ENCODE results near the gene CRB3.
"Not testable (repeated sequence)": the region's sequence is repeated elsewhere in the genome, so short reads cannot be mapped to it uniquely, and the experiment has no call there.

Gene CRB3, protein sequence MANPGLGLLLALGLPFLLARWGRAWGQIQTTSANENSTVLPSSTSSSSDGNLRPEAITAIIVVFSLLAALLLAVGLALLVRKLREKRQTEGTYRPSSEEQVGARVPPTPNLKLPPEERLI

DNA sequence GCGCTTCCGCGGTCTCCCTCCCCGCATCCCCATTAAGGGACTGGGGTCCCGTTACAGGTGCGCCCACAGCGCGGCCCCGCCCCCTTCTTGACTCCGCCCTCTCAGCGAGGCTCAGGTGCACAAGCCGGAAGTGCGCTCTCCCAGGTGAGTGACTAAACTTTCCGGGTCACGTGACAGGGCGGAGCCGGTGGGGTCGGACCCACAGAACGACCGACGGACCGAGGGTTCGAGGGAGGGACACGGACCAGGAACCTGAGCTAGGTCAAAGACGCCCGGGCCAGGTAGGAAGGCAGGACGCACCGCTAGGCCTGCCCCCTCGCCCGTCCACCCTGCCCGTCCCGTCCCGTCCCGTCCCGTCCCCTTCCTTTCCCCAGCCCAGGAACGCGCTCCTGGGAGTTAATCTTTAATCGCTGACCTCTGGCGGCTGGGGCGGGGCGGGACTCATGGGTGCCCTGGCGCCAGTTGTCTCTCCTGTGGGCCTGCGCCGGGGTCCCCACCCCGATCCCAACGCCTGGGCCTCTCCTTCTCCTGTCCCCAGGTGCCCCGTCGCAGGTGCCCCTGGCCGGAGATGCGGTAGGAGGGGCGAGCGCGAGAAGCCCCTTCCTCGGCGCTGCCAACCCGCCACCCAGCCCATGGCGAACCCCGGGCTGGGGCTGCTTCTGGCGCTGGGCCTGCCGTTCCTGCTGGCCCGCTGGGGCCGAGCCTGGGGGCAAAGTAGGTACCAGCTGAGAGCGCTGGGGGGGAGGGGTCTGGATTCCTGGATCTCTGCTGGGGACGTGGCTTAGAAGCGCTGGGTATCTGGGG is at the start of gene CRB3:
CRB3 (plus strand) TSS at position 202 of the 804 bp plus-strand sequence; CDS start at position 633, 431 bp downstream.
- in situ Hi-C loops (cut with HindIII; ENCODE audit: low sequenced_read_pairs): loop anchor here (10.0 kb wide), 1 partner anchor 371 kb away; no protein-coding TSS in a partner anchor

DNA sequence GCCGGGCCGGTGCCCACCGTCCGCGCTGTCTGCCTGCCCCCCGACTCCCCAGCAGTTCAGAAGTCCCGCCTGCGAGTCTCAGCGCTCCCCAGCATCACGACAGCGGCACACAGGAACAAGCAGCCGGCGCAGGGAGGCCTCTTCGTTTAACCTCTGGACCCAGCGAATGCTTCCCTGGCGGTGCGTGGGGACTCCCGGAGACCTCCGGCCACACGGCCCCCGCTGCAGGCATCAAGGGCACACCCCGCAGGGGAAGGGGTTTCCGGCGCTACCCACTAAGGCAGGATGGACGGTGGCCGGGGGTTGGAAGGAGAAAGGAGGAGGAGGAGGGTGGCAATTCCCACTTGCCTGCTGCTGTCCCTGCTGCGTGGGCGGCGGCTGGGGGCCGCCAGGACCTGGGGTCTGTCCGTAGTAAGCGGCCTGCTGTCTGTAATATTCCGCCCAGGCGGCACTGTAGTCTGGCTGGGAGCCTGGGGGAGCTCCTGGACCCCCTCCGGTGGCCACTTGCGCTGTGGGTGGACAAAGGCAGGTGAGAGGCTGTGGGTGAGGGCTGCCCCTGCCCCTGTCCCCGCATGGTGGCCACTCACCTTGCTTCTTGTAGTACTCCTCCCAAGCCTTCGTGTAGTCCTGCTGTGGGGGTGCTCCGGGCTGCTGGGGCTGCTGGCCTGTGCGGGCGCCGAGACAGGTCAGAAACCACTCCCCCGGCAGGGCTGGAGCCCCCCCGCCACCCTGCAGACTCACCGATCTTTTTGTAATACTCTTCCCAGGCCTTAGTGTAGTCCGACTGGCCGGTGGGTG is 49.1 kb upstream of the CRB3 start:
- in situ Hi-C loops (cut with HindIII; ENCODE audit: low sequenced_read_pairs): no loop called here

DNA sequence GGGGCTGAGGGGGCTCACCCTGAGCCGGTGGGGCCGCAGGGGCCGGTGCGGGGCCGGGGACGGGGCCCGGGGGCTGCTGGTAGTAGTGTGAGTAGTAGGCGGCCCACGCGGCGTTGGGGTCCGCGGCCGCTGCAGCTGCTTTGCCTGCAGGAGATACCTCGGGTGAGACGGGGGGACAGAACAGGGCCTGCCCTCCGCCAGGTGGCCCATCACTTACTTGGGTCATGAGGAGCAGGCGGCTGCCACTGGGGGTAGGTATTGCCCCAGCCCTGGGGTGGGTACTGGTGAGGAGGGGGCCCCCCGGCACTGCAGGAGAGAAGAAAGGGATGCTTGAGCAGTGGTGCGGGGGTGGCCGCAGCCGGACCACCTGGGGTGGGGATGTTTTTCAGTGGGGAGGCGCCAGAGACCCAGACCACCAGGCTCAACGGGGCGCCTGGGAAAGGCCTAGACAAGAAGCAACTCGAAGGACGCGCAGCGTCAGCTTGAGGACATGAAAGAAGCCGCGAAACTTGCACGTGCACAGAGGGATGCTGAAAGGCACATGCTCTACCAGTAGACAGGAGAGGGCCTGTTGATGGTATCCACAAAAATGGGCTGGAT is 48.4 kb upstream of the CRB3 start:
- in situ Hi-C loops (cut with HindIII; ENCODE audit: low sequenced_read_pairs): no loop called here

DNA sequence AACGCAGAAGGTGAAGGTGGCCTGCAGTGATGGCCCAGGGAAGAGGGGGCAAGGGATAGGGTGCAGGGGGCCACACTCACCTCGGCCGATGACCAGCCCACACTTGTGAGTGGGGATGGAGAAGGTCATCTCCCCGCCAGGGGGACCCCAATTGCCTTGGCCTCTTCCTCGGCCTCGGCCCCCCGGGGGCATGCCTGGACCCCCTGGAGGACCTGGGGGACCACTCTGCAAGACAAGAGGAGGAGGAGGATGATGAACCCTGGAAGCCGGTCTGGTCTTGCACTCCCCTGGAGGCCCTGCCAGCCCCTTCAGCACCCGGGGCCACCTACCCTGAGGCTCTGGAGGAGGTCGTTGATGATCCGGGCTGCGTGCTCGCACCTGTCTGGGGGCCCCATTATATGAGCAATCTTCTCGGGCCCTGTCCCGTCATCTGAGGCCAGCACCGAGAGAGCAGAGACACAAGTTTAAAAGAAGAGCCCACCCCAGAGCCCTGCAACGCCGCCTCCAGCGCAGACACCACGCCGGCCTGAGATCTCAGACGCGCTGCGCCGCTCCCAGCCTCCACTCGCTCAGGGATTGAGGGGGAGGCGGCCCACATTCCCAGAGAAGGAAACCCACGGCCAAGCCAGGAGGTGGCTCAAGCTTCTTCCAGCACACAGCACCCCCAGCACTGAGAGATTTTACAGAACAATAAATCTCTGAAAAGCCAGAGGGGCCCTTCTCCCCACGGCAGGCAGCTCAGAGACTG is 47.2 kb upstream of the CRB3 start:
- in situ Hi-C loops (cut with HindIII; ENCODE audit: low sequenced_read_pairs): no loop called here

DNA sequence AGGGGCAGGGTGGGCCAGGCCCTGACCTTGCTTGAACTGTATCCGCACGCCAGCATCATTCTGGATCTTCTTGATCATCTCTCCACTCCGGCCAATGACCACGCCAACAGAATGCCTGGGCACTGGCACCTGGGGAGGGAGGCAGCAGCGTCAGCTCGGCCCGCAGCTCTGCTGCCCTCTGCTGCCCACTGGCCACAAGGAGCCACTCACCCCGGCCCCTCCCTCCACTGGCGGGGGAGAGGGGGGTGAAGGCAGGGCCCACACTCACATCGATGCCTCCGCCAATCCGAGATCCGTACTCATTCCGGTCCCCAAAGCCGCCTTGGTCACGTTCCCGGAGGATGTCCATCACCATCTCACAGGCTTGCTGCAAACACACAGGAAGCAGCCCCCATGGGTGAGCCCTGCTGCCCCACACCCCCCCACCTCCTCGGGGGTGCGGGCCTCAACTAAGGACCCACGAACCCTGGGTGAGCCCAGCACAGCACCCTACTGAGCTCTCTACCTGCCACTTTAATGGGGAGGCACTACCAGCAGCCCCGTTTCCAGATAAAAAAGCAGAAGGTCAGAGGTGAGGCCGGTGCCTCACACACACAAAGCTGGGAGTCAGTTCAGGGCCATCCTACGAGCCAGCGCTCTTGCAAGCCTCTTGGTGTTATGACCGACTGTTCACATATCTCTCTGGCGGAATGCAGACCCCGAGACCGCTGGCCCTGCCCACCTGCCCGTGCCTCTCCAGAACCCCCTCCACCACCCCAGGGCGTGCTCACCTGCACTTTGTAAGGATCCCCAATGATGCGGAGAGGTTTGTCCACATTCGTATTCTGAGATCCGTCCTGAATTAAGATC is 46.1 kb upstream of the CRB3 start:
- in situ Hi-C loops (cut with HindIII; ENCODE audit: low sequenced_read_pairs): no loop called here

DNA sequence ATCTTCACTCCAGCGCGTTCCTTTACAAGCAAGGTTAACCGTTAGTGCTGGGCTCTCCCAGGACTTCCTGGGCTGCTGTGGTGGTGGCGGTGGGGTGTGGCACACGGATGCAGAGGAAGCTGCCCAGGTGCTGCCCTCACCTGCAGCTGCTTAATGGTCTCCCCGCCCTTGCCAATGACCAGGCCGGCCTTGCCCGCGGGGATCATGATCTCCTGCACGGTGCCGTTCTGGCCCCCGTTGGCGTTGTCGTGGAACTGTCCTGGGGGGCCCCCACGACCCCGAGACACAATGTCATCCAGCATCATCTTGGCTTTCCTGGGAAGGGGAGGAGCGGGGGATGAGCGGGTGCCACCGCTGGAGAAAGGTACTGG is 45.5 kb upstream of the CRB3 start:
- in situ Hi-C loops (cut with HindIII; ENCODE audit: low sequenced_read_pairs): no loop called here

DNA sequence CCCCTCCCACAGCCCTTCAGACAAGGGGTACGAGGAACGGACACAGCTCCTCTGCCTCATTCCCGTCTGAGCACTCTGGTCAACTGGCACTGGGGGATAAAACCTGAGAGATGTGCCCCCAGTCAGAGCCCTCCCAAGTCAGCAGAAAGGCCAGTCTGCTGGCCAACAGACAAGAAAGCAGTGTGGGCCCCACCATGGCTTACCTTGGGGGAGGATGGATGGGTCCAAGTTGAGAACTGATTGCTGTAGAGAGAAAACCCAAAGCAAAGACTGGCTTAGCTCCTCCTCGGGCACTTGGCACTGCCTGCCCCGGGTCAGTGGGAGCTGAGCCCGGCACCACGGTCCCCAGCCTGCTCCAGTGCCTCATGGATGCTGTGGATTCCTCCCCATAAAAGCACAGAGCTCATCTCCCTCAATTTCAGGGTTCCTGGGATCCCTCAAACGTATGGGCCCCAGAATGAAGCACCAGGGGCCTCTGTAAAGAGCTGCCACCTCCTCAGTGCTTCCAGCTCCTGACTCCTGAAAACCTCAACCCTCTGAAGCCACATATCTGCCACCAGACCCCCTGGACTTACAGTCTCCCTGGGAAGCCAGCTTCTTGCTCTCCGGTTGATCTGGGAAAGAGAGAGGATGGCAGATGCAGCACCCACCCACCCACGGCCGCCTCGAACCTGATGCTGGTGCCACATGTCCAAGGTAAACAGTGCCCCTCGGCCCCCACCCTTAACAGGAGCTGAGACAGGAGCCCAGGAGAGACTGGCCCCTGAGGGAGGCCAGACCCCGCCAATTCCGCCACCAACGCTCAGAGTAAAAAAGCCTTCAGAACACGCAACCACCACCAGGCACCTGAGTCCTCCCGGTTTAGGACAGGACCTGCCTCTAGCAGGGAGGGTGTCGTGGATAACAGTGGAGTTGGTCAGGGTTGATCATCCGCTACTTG is 42.7 kb upstream of the CRB3 start:
- in situ Hi-C loops (cut with HindIII; ENCODE audit: low sequenced_read_pairs): no loop called here

DNA sequence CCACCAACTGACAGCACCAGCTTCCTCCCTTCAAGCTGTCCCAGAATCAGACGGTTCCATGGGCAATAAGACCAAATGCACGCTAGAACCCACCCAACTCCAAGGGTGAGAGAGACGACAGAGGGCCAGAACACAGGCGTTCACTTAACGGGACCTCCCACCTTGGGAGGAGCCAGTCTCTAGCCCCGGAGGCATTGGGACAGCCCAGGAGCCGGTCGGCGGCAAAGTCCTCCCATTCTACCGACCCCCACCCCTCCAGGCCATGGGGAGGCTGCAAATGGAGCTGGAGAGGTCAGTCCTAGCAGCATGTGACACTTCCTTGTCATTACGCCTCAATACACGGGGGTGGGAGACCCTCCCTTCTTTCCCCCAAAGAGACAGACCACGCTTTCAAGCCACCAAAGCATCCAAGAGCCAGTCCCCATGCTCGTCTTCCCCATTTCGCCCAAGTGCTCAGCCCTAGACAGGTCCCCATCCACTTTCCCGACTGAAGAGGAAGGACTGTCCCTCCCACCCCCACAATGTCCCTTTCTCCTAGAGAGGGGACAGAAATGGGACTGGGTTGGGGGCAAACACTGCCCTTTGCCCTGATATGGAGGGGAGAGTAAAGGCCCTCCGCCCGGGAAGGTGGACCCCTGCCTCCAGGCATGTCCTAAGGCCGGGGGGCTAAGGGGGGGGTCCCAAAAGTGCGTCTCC is 40.4 kb upstream of the CRB3 start:
- in situ Hi-C loops (cut with HindIII; ENCODE audit: low sequenced_read_pairs): no loop called here

DNA sequence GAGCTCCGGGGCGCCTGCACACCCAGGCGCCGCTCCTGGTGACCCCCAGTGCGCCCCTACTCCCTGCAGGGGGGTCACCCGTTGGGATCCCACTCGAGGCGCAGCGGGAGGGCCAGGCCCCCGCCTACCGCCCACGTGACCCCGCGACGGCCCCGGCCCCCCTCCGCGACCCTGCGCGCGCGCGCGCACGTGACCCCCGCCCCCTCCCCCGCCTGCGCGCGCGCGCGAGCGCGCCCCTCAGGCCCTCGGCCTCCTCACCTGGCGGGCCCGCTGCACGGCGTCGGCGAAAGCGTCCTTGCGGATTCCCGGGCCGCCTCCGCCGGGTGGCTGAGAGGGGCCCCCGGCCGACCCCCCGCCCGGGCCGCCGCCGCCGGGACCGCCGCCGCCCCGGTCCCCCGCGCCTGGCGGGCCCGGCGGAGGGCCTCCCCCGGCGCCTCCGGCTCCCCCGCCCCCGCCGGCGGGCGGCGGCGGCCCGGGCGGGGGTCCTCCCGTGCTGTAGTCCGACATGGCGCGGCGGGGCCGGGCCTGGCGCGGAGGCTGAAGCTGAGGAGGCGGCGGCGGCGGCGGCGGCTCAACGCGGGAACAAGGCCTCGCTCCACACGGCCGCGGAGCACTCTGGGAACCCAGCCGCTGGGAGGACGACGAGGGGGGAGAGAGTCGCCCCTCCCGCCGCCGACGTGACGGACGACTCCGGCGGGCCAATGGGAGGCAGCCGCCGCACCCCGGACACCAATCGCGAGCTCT is 39.7 kb upstream of the CRB3 start, which contains the start of gene KHSRP:
KHSRP (minus strand) TSS at position 617 of the 744 bp plus-strand sequence; CDS start at position 507, 110 bp downstream.
- in situ Hi-C loops (cut with HindIII; ENCODE audit: low sequenced_read_pairs): no loop called here

DNA sequence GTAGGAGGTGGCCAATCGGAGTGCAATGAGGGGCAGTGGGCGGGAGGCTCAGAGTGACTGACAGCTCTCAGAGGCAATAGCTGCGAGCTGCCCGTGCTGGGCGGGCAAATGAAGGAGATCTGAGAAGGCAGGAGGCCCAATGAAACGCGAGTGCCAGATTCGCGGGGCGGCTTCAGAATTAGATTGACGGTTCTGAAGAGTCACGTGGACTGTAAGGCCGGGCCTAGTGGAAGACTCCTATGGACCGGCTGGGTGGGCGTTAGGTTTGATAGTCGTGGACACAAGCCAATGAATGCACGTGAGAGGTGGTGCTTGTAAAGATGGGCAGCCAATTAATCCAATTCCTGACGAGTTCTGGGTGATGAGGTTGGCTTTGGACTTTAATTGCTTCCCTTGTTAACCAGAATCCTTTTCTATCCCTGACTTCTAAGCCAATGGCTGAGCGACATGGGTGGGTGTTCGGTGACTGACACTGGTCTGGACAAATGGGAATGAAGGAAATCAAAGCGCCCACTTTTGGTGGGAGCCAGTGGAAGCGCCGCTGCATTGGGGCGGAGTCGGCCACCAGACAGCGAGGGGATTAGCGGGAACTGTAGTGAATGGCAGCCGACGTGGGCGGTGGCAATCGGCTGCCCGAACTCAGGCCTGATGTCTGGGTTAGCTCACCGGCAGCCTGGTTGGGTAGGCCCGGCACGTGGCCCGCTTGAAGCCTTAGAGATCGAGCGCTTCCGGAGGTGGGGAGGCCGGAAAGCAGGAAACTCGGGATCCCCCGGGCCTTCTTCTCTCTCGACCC is 38.9 kb upstream of the CRB3 start:
- in situ Hi-C loops (cut with HindIII; ENCODE audit: low sequenced_read_pairs): no loop called here

DNA sequence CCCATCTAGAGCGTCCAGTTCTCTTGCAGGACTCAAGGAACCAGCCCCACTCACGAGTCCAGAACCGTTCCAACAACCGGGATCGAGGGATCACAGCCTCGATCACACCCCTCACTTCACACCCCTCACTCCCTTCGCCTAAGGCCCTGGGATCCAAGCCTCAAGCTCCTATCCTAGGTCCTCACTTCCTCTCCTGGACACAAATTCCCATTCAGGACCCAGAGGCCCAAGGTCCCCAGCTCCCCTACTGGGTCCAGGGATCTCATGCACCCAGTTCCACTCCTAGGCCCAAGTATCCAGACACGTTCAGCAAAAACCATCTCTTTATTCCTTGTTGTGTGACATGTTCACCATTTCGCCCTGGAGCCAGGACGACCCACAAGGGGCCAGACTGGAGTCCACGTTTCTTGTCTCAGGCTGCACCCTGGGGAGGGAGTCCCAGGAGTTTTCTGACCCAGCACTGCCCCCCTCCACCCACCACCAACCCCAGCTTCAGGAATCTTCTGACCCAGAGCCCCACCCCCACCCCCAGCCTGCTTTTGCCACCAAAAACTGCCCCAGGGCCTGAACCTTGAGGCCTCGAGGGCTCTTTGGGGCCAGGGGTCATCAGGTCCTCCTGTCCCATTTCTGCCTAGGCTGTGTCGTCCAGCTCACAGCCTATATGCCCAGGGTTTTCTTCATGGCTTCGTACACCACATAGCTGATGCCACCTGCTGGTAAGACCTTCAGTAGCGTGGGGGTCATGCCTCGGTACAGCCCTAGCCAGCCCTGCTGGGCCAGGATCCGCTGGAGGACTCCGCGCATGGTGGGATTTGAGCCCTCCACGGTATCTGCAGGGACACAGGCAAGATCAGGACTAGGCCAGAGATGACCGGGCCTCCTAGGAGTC is 38.1 kb upstream of the CRB3 start:
- in situ Hi-C loops (cut with HindIII; ENCODE audit: low sequenced_read_pairs): no loop called here

DNA sequence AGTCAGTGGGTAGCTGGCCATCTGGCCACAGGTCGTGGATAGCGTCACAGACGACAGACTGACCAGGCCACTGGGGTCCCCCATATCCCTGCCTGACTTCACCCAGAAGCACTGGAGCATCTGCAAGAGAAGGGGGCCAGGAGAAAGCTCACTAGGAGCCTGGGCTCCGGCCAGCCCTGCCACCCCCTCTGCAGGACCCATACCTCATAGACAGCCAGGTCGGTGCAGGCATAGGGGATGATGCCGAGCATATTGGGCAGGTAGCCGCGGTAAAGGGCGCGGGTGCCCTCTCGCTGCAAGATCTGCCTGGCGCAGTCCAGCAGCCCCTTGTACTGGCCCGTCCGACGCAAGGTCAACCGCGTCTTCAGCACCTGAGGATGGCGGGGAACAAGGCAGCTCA is 36.9 kb upstream of the CRB3 start:
- in situ Hi-C loops (cut with HindIII; ENCODE audit: low sequenced_read_pairs): no loop called here

DNA sequence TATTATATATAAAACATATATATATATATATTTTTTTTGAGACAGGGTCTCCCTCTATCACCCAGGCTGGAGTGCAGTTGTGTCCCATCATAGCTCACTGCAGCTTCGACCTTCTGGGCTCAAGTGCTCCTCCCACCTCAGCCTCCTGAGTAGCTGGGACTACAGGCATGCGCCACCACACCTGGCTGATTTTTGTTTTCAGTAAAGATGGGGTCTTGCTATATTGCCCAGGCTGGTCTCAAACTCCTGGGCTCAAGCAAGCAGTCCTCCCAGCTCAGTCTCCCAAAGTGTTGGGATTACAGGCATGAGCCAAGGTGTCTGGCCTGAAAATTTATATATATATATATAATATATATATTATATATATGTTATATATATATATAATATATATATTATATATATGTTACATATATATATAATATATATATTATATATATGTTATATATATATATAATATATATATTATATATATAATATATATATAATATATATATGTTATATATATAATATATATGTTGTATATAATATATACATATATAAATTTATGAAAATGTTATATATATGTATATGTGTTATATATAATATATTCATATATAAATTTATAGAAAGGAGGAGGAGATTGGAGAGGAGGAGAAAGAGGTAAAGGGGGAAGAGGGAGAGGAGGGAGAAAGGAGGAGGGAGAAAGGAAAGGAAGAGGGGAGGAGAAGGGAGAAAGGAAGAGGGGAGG is 35.2 kb upstream of the CRB3 start:
- in situ Hi-C loops (cut with HindIII; ENCODE audit: low sequenced_read_pairs): not testable (repeated sequence)

DNA sequence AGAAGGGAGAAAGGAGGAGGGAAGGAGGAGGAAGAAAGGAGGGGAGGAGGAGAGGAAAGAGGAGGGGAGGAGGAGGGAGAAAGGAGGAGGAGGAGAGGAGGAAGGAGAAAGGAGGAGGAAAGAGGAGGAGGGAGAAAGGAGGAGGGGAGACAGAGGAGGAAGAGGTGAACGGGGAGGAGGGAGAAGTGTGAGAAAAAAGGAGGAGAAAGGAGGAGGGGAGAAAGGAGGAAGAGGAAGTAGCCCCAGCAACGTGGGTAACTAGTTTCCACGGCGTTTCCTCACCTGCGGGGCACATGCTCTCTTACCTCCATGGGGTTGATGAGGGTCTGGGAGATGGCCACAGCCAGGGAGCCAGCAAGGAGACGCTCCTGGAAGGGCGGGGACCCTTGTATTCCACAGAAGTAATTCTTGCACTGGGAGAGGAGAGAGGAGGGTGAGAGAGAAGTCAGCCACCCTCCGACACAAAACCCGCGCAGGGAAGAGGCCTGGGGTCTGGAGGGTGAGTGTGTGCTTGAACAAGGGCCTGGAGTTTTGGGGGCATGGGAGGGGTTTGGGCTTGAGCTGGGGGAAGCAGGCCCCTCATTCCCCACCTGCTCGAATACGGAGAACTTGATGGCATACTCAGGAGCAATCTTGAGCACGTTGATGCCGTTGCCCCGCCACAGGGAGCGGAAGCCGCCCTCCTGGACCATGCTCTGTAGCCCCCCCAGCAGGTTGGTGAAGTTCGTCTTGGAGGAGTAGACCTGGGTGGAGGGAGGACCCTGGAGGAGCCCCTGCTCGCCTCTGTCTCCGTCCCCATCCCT is 34.5 kb upstream of the CRB3 start:
- in situ Hi-C loops (cut with HindIII; ENCODE audit: low sequenced_read_pairs): no loop called here
